GM12875 (cell line): ENCODE data around the gene IKZF1.

Experiments
- H3K4me3 ChIP-seq: one replicate; pipeline ENCODE4 v1.5.1; 2011; ENCODE audit warnings: low read depth, low read length, control low read depth
- TF ChIP-seq, protein P1 (sequence below): IDR thresholded peaks from 2 replicates; pipeline ENCODE4 v1.5.1; 2011; ENCODE audit warnings: low read depth, mild to moderate bottlenecking, control low read depth, inconsistent platforms, low read length, moderate library complexity, borderline replicate concordance; ENCODE audit not compliant: insufficient read depth

IKZF1 gene

DNA sequence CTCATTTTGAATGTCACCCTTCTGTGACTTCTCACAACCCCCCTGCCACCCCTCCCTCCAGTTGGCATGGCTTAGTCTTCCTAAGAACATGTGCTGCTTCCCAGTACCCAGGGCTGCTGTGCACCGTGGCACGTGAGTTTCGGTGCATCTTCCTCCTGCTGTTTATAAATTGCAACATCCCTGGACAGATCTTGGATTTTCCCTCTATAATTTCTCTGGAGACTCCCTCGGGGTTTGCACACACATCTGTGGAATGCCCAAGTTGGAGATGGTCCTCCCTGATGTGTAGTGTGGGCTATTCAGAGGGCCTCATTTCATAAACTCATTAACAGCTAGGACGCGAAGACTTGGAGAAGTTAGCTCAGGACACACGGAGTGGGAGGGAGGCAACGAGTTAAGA lies 52.9 kb downstream of the IKZF1 start:
- TF ChIP-seq, protein P1, sequence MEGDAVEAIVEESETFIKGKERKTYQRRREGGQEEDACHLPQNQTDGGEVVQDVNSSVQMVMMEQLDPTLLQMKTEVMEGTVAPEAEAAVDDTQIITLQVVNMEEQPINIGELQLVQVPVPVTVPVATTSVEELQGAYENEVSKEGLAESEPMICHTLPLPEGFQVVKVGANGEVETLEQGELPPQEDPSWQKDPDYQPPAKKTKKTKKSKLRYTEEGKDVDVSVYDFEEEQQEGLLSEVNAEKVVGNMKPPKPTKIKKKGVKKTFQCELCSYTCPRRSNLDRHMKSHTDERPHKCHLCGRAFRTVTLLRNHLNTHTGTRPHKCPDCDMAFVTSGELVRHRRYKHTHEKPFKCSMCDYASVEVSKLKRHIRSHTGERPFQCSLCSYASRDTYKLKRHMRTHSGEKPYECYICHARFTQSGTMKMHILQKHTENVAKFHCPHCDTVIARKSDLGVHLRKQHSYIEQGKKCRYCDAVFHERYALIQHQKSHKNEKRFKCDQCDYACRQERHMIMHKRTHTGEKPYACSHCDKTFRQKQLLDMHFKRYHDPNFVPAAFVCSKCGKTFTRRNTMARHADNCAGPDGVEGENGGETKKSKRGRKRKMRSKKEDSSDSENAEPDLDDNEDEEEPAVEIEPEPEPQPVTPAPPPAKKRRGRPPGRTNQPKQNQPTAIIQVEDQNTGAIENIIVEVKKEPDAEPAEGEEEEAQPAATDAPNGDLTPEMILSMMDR, result no peak
- no peak overlapping the region for H3K4me3 ChIP-seq

DNA sequence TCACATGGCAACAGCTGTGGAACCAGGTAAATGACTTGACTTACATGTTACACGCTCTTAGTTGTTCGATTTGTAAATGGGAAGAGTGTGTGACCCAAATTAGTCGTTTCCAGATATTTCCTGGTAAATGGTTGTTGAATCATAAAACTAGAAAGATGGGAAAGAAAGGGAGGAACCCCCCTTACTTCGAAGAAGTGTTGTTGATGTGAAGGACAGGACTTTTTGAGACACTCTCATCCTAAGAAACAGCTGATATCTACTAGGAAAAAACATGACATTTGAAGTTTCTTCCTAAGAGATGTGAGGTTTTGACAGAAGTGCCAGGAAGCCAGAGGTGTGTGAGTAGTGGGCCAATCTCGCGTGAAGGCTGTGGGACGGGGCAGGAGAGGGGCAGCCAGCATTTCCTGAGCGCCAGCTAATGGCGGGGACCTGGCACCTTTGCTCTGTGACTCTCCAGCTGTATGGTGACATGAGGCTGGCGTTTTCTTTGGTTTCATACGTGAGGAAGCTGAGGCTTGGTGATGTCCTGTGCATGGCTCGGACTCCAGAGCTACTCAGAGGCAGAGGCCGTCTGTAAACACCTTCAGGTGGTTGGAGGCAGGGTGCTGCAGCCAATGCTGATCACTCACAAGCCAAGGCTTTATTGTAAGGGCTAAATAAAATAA lies 53.7 kb downstream of the IKZF1 start:
- TF ChIP-seq, protein P1, result no peak
- no peak overlapping the region for H3K4me3 ChIP-seq

DNA sequence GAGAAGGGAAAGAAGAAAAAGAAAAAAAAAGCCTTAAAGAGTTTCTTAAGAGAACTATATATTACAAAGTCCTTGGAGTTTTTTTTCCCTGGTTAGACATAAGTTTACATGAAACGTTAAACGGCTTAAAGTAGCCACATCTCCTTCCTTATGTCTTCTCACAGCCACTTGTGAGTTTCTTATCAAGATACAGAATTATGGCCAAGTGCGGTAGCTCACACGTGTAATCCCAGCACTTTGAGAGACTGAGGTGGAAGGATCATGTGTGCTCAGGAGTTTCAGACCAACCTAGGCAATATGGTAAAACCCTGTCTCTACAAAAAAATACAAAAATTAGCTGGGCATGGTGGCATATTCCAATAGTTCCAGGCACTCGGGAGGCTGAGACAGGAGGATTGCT lies 54.3 kb downstream of the IKZF1 start:
- no peak overlapping the region for H3K4me3 ChIP-seq

DNA sequence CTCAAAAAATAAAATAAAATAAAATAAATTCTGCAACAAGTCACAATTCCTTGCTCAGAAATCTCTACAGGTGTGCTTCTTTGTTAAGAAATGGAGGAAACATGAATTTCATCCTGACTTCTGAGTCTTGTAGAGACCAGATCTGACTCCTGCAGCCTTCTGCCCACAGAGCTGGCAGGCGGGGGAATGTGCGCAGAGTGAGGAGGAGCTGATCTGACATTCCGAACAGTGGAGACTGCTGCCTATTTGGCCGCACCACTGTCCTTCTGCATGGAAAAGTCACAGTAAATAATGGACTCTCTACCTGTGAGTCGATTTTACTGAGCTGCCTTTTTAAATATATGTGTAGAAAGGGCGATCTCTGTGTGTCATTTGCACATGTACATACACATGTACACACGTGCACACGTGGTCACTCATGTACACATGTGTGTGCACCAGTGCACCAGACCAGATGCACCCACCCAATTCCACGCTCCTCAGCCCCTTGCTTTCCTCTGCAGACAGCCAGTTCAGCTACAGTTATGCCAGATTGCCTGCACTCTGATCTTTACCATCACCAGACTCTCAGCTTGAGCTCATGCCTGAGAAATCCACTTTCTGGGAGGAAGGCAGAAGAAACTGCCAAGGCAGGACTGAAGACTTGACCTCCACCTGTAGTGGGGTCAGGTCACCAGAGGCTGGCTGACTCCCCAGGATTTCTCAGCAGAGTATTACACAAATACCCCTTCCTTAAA lies 54.9 kb downstream of the IKZF1 start:
- TF ChIP-seq, protein P1, result no peak
- H3K4me3 ChIP-seq, result no peak overlapping the region

More for the DNA sequence above, 54.3 kb downstream of the IKZF1 start:
- TF ChIP-seq, protein P1, result no peak

DNA sequence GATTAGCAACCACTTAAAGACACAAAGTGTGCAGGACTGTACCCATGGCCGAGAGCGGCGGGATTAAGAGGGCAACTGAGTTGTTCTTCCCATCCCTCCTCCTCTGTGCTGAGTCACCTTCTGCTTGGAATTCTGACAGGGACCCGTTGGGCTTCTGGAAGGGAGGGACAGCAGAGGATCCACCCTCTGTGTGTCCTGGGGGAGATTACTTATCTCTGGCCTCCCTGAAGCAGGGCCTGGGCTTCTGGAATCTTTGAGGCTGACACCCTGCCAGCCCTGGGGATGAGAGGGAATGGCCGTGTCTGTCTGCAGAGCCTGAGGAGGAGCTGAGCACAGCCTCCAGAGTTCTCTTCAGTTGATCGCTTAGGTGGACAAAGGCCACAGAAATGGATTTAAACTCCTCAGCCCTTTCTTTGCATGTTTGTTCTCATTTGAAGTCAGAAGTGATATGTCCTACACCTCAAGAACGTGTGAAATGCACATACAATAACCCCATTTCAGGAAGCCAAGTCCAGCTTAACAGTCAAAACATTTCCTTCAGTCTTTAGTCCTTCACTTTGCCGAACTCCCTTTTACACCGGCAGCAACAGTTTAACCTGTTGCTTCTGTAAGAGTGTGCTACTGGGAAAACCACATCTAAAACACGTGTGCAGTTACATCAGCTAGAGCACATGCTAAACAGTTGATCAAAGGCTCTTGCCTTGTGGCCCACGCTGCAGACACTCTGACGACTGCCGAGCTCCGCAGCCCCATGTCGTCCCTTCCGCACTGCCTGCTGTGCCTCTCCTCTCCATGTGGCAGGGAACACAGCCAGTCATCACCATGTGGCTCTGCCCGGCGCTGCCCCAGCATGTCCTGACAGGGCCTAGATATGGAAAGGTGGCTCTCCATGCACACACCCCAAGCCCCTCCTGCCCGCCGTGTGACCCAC lies 55.7 kb downstream of the IKZF1 start:
- TF ChIP-seq, protein P1, result no peak
- H3K4me3 ChIP-seq, result no peak overlapping the region

DNA sequence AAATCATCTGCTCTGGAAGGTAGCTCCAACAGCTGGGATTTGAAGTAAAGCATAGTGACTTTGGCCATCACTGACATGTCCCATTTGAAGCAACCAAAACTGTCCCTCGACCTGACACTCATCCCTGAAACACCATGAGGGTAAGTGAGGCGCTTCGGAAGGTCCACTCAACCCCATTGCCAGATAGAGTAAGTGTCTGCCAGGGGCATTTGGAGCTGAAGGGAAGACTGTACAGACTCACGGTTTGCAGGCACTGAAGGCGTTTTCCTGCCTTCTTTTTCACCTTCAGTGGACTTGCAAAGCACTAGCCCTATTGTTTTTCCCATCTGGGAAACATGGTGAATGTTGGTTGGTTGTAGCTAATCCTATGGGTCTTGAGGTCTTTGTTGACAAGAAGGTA lies 57.6 kb downstream of the IKZF1 start:
- H3K4me3 ChIP-seq, result no peak overlapping the region

More for the DNA sequence above, 57.6 kb downstream of the IKZF1 start:
- TF ChIP-seq, protein P1, result no peak
